GM10266 (cell line): ENCODE results near the gene FABP6.

Source experiments
- DNase-seq: peaks from one replicate; pipeline ENCODE4 v3.0.0; 2012; ENCODE audit errors: extremely low spot score
- CTCF ChIP-seq: IDR thresholded peaks from 2 replicates; pipeline ENCODE4 v1.5.1; 2012; ENCODE audit warnings: mild to moderate bottlenecking, low read depth; ENCODE audit not compliant: control insufficient read depth, insufficient read depth; ENCODE audit errors: missing control alignments

The FABP6 gene

GRCh38 chr5:160271836-160272235 is 42.5 kb downstream of the FABP6 start:
- no peak for DNase-seq
- no peak for TF ChIP-seq CTCF

GRCh38 chr5:160272264-160272663 is 43.0 kb downstream of the FABP6 start:
- no peak for DNase-seq
- TF ChIP-seq CTCF, result no peak

GRCh38 chr5:160272889-160273288 is 43.6 kb downstream of the FABP6 start:
- DNase-seq, result no peak
- no peak for TF ChIP-seq CTCF

GRCh38 chr5:160274483-160274931 is 45.2 kb downstream of the FABP6 start:
- TF ChIP-seq CTCF, result no peak
- DNase-seq, result no peak

- DNase-seq, result no peak
- TF ChIP-seq CTCF, result no peak
Measured at GRCh38 chr5:160278343-160278742, 49.0 kb downstream of the FABP6 start.

- no peak for DNase-seq
- no peak for TF ChIP-seq CTCF
Measured at GRCh38 chr5:160280384-160281095, 51.2 kb downstream of the FABP6 start.

GRCh38 chr5:160281275-160281674 is 52.0 kb downstream of the FABP6 start:
- no peak for DNase-seq
- no peak for TF ChIP-seq CTCF
